Neural crest cell (in vitro differentiated cells): Measurements from ENCODE around the gene DLST. TPM values are rescaled to one million over a fixed set of nuclear protein-coding genes. Genes with fewer than 3 reads are reported as not detected.

Experiments used
- DNase-seq: peaks from one replicate; pipeline ENCODE4 v3.0.0; 2021; ENCODE audit warnings: low read depth, mixed read lengths, low spot score
- H3K27ac Mint-ChIP-seq: one replicate; pipeline ENCODE4 v1.8.0; 2021; ENCODE audit warnings: mild to moderate bottlenecking, mixed read lengths; ENCODE audit not compliant: unreplicated experiment
- H3K27me3 Mint-ChIP-seq: 2 replicates; pipeline ENCODE4 v1.8.0; 2021; ENCODE audit warnings: low read depth, mild to moderate bottlenecking, mixed read lengths
- H3K36me3 Mint-ChIP-seq: 2 replicates; pipeline ENCODE4 v1.8.0; 2021; ENCODE audit warnings: low read depth, mild to moderate bottlenecking, mixed read lengths
- H3K4me1 Mint-ChIP-seq: 2 replicates; pipeline ENCODE4 v1.8.0; 2021; ENCODE audit warnings: mixed read lengths
- H3K4me3 Mint-ChIP-seq: one replicate; pipeline ENCODE4 v1.8.0; 2021; ENCODE audit warnings: mild to moderate bottlenecking, mixed read lengths
- H3K9me3 Mint-ChIP-seq: 2 replicates; pipeline ENCODE4 v1.8.0; 2021; ENCODE audit warnings: mixed read lengths
- CTCF ChIP-seq: fragments of 200-600 bp; sonication (generic); conservative IDR thresholded peaks from 2 replicates; pipeline ENCODE4 v1.5.0; 2021; ENCODE audit warnings: antibody characterized with exemption, mild to moderate bottlenecking
- total RNA-seq: library from RNA; stranded (reverse); gene quantifications from 2 replicates; pipeline ENCODE4 v1.2.1, GENCODE V29; 2021

DLST gene
- total RNA-seq, 1 donor from 2014 or later: 97.4 TPM

GRCh38 chr14:74934476-74935359 is 53.0 kb downstream of the DLST start:
- Mint-ChIP-seq H3K27ac (no peak overlapping the region), H3K36me3 (no peaks in the 10 kb centered on the region), H3K27me3 (peaks cover 8% of the 10 kb centered on the region), H3K4me1 (peaks cover 7% of the 10 kb centered on the region), H3K4me3 (no peak overlapping the region), H3K9me3 (no peaks in the 10 kb centered on the region)
- DNase-seq: no peak
- TF ChIP-seq CTCF: no peak

- Mint-ChIP-seq H3K9me3 (no peaks in the 10 kb centered on the region), H3K27ac (no peak overlapping the region), H3K36me3 (no peaks in the 10 kb centered on the region), H3K27me3 (peaks cover 5% of the 10 kb centered on the region), H3K4me3 (no peak overlapping the region), H3K4me1 (peaks cover 7% of the 10 kb centered on the region)
- no peak for DNase-seq
- no peak for TF ChIP-seq CTCF
Observed at GRCh38 chr14:74935360-74935680, 53.6 kb downstream of the DLST start.

- Mint-ChIP-seq H3K36me3 (no peaks in the 10 kb centered on the region), H3K9me3 (no peaks in the 10 kb centered on the region), H3K27ac (no peak overlapping the region), H3K27me3 (peaks cover 5% of the 10 kb centered on the region), H3K4me1 (peaks cover 7% of the 10 kb centered on the region), H3K4me3 (no peak overlapping the region)
- no peak for TF ChIP-seq CTCF
- no peak for DNase-seq
Observed at GRCh38 chr14:74936151-74936550, 54.4 kb downstream of the DLST start.

- TF ChIP-seq CTCF: no peak
- DNase-seq: no peak
- peaks cover 11% of the 10 kb centered on the region for H3K4me1 Mint-ChIP-seq
- H3K9me3 Mint-ChIP-seq: no peaks in the 10 kb centered on the region
- H3K36me3 Mint-ChIP-seq: no peaks in the 10 kb centered on the region
- no peak overlapping the region for H3K4me3 Mint-ChIP-seq
- peaks cover 5% of the 10 kb centered on the region for H3K27me3 Mint-ChIP-seq
- no peak overlapping the region for H3K27ac Mint-ChIP-seq
Observed at GRCh38 chr14:74936731-74937130, 55.0 kb downstream of the DLST start.

- TF ChIP-seq CTCF: no peak
- H3K27ac Mint-ChIP-seq: no peak overlapping the region
- H3K27me3 Mint-ChIP-seq: peaks cover 5% of the 10 kb centered on the region
- no peak overlapping the region for H3K4me3 Mint-ChIP-seq
- H3K36me3 Mint-ChIP-seq: no peaks in the 10 kb centered on the region
- no peak for DNase-seq
- no peaks in the 10 kb centered on the region for H3K9me3 Mint-ChIP-seq
- H3K4me1 Mint-ChIP-seq: peaks cover 13% of the 10 kb centered on the region
Observed at GRCh38 chr14:74937171-74937570, 55.5 kb downstream of the DLST start.
